HG03521 (cell line): ENCODE measurements around the gene CCNG1.

Source experiments
- ATAC-seq: cut with Tn5 transposase; IDR thresholded peaks from one replicate; pipeline ENCODE4 v1.9.1; 2021; ENCODE audit warnings: mild to moderate bottlenecking, moderate library complexity; ENCODE audit not compliant: unreplicated experiment

Gene CCNG1

DNA sequence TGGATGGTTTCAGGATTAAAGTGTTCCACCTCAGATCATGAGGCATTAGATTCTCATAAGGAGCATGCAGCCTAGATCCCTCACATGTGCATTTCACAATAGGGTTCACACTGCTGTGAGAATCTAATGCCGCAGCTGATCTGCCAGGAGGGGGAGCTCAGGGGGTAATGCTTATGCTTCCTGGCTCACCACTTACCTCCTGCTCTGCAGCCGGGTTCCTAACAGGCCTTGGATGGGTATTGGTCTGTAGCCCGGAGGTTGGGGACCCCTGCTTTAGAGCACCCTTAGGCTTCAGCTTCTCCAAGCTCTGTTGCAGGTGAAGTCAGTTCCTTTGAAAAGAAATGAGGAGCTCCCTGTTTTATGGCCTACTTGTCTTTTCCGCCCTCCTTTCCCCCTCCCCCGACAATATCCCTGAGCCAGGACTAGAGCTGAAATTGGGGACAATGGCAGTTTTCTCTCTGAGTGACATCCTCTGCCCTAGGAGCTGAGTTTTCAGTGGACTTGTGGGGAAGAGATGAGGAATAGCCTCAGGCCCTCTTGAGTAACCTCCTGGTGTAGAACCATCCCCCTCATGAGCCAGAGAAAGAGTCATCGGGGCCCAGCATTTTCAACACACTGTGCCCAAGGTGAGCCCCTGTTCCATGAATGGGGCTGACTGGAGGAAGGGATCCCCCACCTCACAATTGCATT lies 51.8 kb downstream of the CCNG1 start:
- no peak for ATAC-seq

DNA sequence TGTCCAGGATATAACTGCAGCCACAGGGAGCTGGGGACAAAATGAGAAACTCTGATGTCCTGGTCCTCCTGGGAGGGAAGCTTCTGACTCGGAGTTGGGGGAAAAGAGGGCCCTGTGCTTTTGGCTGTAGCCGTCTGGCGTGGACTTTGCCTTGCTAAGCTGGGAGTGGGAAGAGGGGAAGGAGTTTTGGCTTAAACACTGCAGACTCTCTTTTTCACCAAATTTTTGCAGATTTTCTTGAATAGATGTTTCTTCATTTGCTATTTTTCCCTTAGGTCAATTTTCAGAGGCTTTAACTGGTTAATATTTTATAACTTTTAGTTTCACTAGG lies 52.3 kb downstream of the CCNG1 start:
- ATAC-seq = no peak
